ENCODE measurements around the gene RBBP8NL. TPM values are rescaled to one million over a fixed set of nuclear protein-coding genes. Genes with fewer than 3 reads are reported as not detected.

Gene RBBP8NL
- total RNA-seq, 2 experiments from 2014 or later = not detected

GRCh38 chr20:62418709-62419487 is 8.4 kb downstream of the RBBP8NL start:
- ChIA-PET POLR2A (no interaction called here), CTCF (no interaction called here)
- no peaks in the 10 kb centered on the region for H3K27me3 Mint-ChIP-seq
- H3K36me3 ChIP-seq (ENCODE audit: insufficient read depth, low read length) = no peaks in the 10 kb centered on the region
- H3K4me1 Mint-ChIP-seq (ENCODE audit: low read depth) = no peaks in the 10 kb centered on the region
- no peaks in the 10 kb centered on the region for H3K9me3 Mint-ChIP-seq
- DNase-seq (no peak), ATAC-seq (ENCODE audit: poor library complexity) (no peak)
- peaks cover 0 to 7% of the 10 kb centered on the region in 2 experiments for H3K9me3 ChIP-seq (ENCODE audit: control insufficient read depth in 1 of 2, insufficient read depth in 1 of 2, low read length in 2 of 2)
- H3K36me3 Mint-ChIP-seq (ENCODE audit: low read depth) = no peaks in the 10 kb centered on the region
- intact Hi-C loops (cut with DNase I, micrococcal nuclease) = no loop called here
- peaks cover 0 to 4% of the 10 kb centered on the region in 2 experiments for H3K27me3 ChIP-seq (ENCODE audit: control insufficient read depth in 1 of 2, insufficient read depth in 2 of 2, low read length in 2 of 2)
- TF ChIP-seq CTCF (IDR thresholded peaks at IDR 0.05) = no peak
- no peak overlapping the region for H3K27ac ChIP-seq (ENCODE audit: low read depth in 1 of 2, low read length in 2 of 2)
- H3K4me3 Mint-ChIP-seq = no peak overlapping the region
- no peaks in the 10 kb centered on the region for H3K4me1 ChIP-seq (ENCODE audit: insufficient read depth, low read length)
- no peak overlapping the region for H3K27ac Mint-ChIP-seq
- no peak overlapping the region for H3K4me3 ChIP-seq (ENCODE audit: low read length)

GRCh38 chr20:62417981-62418708 is 9.2 kb downstream of the RBBP8NL start:
- POLR2A ChIA-PET = no interaction called here
- Mint-ChIP-seq H3K9me3 (no peaks in the 10 kb centered on the region), H3K4me3 (no peak overlapping the region), H3K36me3 (ENCODE audit: low read depth) (no peaks in the 10 kb centered on the region), H3K4me1 (ENCODE audit: low read depth) (no peaks in the 10 kb centered on the region), H3K27ac (no peak overlapping the region), H3K27me3 (no peaks in the 10 kb centered on the region)
- no peak overlapping the region for H3K27ac ChIP-seq (ENCODE audit: low read depth in 1 of 2, low read length in 2 of 2)
- H3K36me3 ChIP-seq (ENCODE audit: insufficient read depth, low read length) = no peaks in the 10 kb centered on the region
- peaks cover 0 to 4% of the 10 kb centered on the region in 2 experiments for H3K27me3 ChIP-seq (ENCODE audit: control insufficient read depth in 1 of 2, insufficient read depth in 2 of 2, low read length in 2 of 2)
- TF ChIP-seq CTCF (IDR thresholded peaks at IDR 0.05) = no peak
- no peak overlapping the region for H3K4me3 ChIP-seq (ENCODE audit: low read length)
- intact Hi-C loops (cut with DNase I, micrococcal nuclease) = no loop called here
- ATAC-seq (ENCODE audit: poor library complexity) (no peak), DNase-seq (no peak)
- CTCF ChIA-PET = no interaction called here
- peaks cover 0 to 7% of the 10 kb centered on the region in 2 experiments for H3K9me3 ChIP-seq (ENCODE audit: control insufficient read depth in 1 of 2, insufficient read depth in 1 of 2, low read length in 2 of 2)
- H3K4me1 ChIP-seq (ENCODE audit: insufficient read depth, low read length) = no peaks in the 10 kb centered on the region

GRCh38 chr20:62416651-62417637 is 10.4 kb downstream of the RBBP8NL start:
- intact Hi-C loops (cut with DNase I, micrococcal nuclease) = no loop called here
- H3K36me3 Mint-ChIP-seq (ENCODE audit: low read depth) = no peaks in the 10 kb centered on the region
- ChIA-PET CTCF (interaction anchor here (0.8 kb wide), 1 partner anchor 26 kb away, joined by 3 read pairs; no protein-coding TSS in a partner anchor), POLR2A (no interaction called here)
- H3K27ac Mint-ChIP-seq = no peak overlapping the region
- no peaks in the 10 kb centered on the region for H3K4me1 Mint-ChIP-seq (ENCODE audit: low read depth)
- Histone ChIP-seq H3K9me3 (ENCODE audit: control insufficient read depth in 1 of 2, insufficient read depth in 1 of 2, low read length in 2 of 2) (peaks cover 0 to 7% of the 10 kb centered on the region in 2 experiments), H3K36me3 (ENCODE audit: insufficient read depth, low read length) (no peaks in the 10 kb centered on the region), H3K27me3 (ENCODE audit: control insufficient read depth in 1 of 2, insufficient read depth in 2 of 2, low read length in 2 of 2) (peaks cover 0 to 4% of the 10 kb centered on the region in 2 experiments), H3K4me3 (ENCODE audit: low read length) (no peak overlapping the region), H3K4me1 (ENCODE audit: insufficient read depth, low read length) (no peaks in the 10 kb centered on the region), H3K27ac (ENCODE audit: low read depth in 1 of 2, low read length in 2 of 2) (no peak overlapping the region)
- no peaks in the 10 kb centered on the region for H3K27me3 Mint-ChIP-seq
- H3K4me3 Mint-ChIP-seq = no peak overlapping the region
- ATAC-seq (ENCODE audit: poor library complexity) = no peak
- H3K9me3 Mint-ChIP-seq = no peaks in the 10 kb centered on the region
- no peak for TF ChIP-seq CTCF (IDR thresholded peaks at IDR 0.05)
- no peak for DNase-seq

Data from CD4-positive, alpha-beta T cell (primary cell).